ENCODE results near the gene RPTOR. TPM values are rescaled to one million over a fixed set of nuclear protein-coding genes. Genes with fewer than 3 reads are reported as not detected.
A peak's percentile ranks its signal among the peaks of the same experiment; 100 is the strongest.

Gene RPTOR
- total RNA-seq, 1 experiment from 2014 or later = 58.0 TPM

GRCh38 chr17:80709090-80709695, 164.6 kb downstream of the RPTOR start:
- CTCF ChIA-PET = no interaction called here

GRCh38 chr17:80710714-80711302, 166.2 kb downstream of the RPTOR start:
- CTCF ChIA-PET = no interaction called here
- no peak overlapping the region for H3K27ac ChIP-seq (ENCODE audit: low read length)
- no peak for DNase-seq (ENCODE audit: low read depth, low spot score)
- no peak overlapping the region for H3K4me3 ChIP-seq (ENCODE audit: low read depth in 2 of 2, low read length in 2 of 2)
- no peaks in the 10 kb centered on the region for H3K9me3 ChIP-seq (ENCODE audit: control insufficient read depth, insufficient read depth, low read depth, low read length)
- BruUV-seq (replicated peaks) = no TSS peak
- peaks cover 11% of the 10 kb centered on the region for H3K4me1 ChIP-seq (ENCODE audit: control insufficient read depth, insufficient read depth, low read length)
- ATAC-seq = no peak
- intact Hi-C loops (cut with micrococcal nuclease; ENCODE audit: unreplicated experiment) (no loop called here), in situ Hi-C loops (cut with HindIII; ENCODE audit: low pct_unique_long_range_greater_than_20kb, low sequenced_read_pairs) (no loop called here)
- H3K27me3 ChIP-seq (ENCODE audit: control insufficient read depth, insufficient read depth, low read length) = no peaks in the 10 kb centered on the region
- H3K36me3 ChIP-seq (ENCODE audit: control insufficient read depth, insufficient read depth, low read length) = no peaks in the 10 kb centered on the region
- POLR2A ChIA-PET = no interaction called here
- TF ChIP-seq SIN3A (IDR thresholded peaks at IDR 0.05; ENCODE audit: borderline replicate concordance, insufficient read depth, low read depth, low read length) = no peak

More at GRCh38 chr17:80709090-80709695, 164.6 kb downstream of the RPTOR start:
- Histone ChIP-seq H3K36me3 (ENCODE audit: control insufficient read depth, insufficient read depth, low read length) (no peaks in the 10 kb centered on the region), H3K9me3 (ENCODE audit: control insufficient read depth, insufficient read depth, low read depth, low read length) (no peaks in the 10 kb centered on the region), H3K27ac (ENCODE audit: low read length) (no peak overlapping the region), H3K4me3 (ENCODE audit: low read depth in 2 of 2, low read length in 2 of 2) (no peak overlapping the region), H3K4me1 (ENCODE audit: control insufficient read depth, insufficient read depth, low read length) (peaks cover 11% of the 10 kb centered on the region), H3K27me3 (ENCODE audit: control insufficient read depth, insufficient read depth, low read length) (no peaks in the 10 kb centered on the region)
- no peak for DNase-seq (ENCODE audit: low read depth, low spot score)
- in situ Hi-C loops (cut with HindIII; ENCODE audit: low pct_unique_long_range_greater_than_20kb, low sequenced_read_pairs) (no loop called here), intact Hi-C loops (cut with micrococcal nuclease; ENCODE audit: unreplicated experiment) (no loop called here)
- no peak for TF ChIP-seq POLR2AphosphoS5 (IDR thresholded peaks at IDR 0.05; ENCODE audit: low read depth, low read length)
- no peak for TF ChIP-seq CTCF (IDR thresholded peaks at IDR 0.05)
- TF ChIP-seq REST (IDR thresholded peaks at IDR 0.05; ENCODE audit: insufficient read depth in 1 of 2, low read depth in 2 of 2, low read length in 1 of 2) = no peak
- TF ChIP-seq TCF7L2 (IDR thresholded peaks at IDR 0.05; ENCODE audit: low read depth, low read length) = no peak
- no peak for TF ChIP-seq SIN3A (IDR thresholded peaks at IDR 0.05; ENCODE audit: borderline replicate concordance, insufficient read depth, low read depth, low read length)
- POLR2A ChIA-PET = interaction anchor here (0.6 kb wide), 1 partner anchor 47 kb away, joined by 6 read pairs; no protein-coding TSS in a partner anchor
- BruUV-seq (replicated peaks) = no TSS peak
- ATAC-seq = 0 out of 2 replicates have a peak, but pooled peaks have one; percentile 15

DNA sequence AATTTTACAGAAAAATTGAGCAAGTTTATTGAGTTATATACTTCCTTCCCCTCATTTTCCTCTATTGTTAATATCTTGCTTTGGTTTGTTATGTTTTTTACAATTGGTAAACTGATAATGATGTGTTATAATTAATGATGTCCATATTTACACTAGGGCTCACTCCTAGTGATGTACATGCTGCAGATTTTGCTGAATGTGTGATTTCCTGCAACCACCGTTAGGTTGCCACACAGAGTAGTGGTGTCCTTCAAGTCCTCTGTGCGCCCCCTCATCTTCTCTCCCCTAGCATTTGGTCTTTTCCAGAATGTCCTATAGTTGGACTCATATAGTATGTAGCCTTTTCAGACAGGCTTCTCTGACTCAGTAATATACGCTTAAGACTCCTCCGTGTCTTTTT, 167.5 kb downstream of the RPTOR start:
- no peaks in the 10 kb centered on the region for H3K36me3 ChIP-seq (ENCODE audit: control insufficient read depth, insufficient read depth, low read length)
- BruUV-seq (replicated peaks) = no TSS peak
- ChIA-PET CTCF (no interaction called here), POLR2A (no interaction called here)
- no peaks in the 10 kb centered on the region for H3K9me3 ChIP-seq (ENCODE audit: control insufficient read depth, insufficient read depth, low read depth, low read length)
- in situ Hi-C loops (cut with HindIII; ENCODE audit: low pct_unique_long_range_greater_than_20kb, low sequenced_read_pairs) (no loop called here), intact Hi-C loops (cut with micrococcal nuclease; ENCODE audit: unreplicated experiment) (no loop called here)
- H3K4me3 ChIP-seq (ENCODE audit: low read depth in 2 of 2, low read length in 2 of 2) = no peak overlapping the region
- ATAC-seq (no peak), DNase-seq (ENCODE audit: low read depth, low spot score) (no peak)
- H3K4me1 ChIP-seq (ENCODE audit: control insufficient read depth, insufficient read depth, low read length) = no peaks in the 10 kb centered on the region
- TF ChIP-seq SIN3A (IDR thresholded peaks at IDR 0.05; ENCODE audit: borderline replicate concordance, insufficient read depth, low read depth, low read length) (no peak), POLR2AphosphoS5 (IDR thresholded peaks at IDR 0.05; ENCODE audit: low read depth, low read length) (no peak)
- H3K27ac ChIP-seq (ENCODE audit: low read length) = no peak overlapping the region
- no peaks in the 10 kb centered on the region for H3K27me3 ChIP-seq (ENCODE audit: control insufficient read depth, insufficient read depth, low read length)
